Caco-2 (cell line): ENCODE measurements around the gene SCFD2. TPM values are rescaled to one million over a fixed set of nuclear protein-coding genes. Genes with fewer than 3 reads are reported as not detected.

ENCODE experiments used
- BruUV-seq: library from RNA; stranded (reverse); fragments of 400-500 nt; replicated peaks from 2 replicates; lab custom pipeline; 2021; lab: Mats Ljungman, UMichigan
- CTCF ChIA-PET: fragments of 300-600 bp; sonication (Branson Sonifier 250); formaldehyde crosslinking; loops from one replicate; lab custom pipeline; 2022; ENCODE audit warnings: antibody characterized with exemption; lab: Charles Lee
- POLR2A ChIA-PET: fragments of 300-600 bp; sonication (Branson Sonifier 250); formaldehyde crosslinking; loops from one replicate; lab custom pipeline; 2022; ENCODE audit warnings: antibody characterized with exemption; lab: Charles Lee
- DNase-seq, 2 experiments: peaks; one replicate each; pipeline versions ENCODE4 v3.0.0 to v3.0.0-alpha.2; 2020 to 2022
- H3K27me3 ChIP-seq: replicated peaks from 2 replicates; pipeline ENCODE4 v1.6.0; 2011; ENCODE audit warnings: low read length; ENCODE audit not compliant: control insufficient read depth, insufficient read depth
- H3K36me3 ChIP-seq: 2 replicates; pipeline ENCODE4 v1.5.1; 2011; ENCODE audit warnings: low read length; ENCODE audit not compliant: control insufficient read depth, insufficient read depth
- H3K4me1 ChIP-seq: fragments of 250-450 bp; sonication (Bioruptor Pico); 2 replicates; pipeline ENCODE4 v1.5.1; 2020; ENCODE audit warnings: mild to moderate bottlenecking
- H3K4me3 ChIP-seq: 2 replicates; pipeline ENCODE4 v1.5.1; 2011; ENCODE audit warnings: low read depth, mild to moderate bottlenecking, control low read depth, low read length
- H3K9me3 ChIP-seq: fragments of 250-450 bp; sonication (Bioruptor Pico); 2 replicates; pipeline ENCODE4 v1.5.1; 2020; ENCODE audit warnings: mild to moderate bottlenecking, moderate library complexity
- H3K27ac Mint-ChIP-seq: one replicate; pipeline ENCODE4 v1.8.0; 2022; ENCODE audit warnings: mixed read lengths; ENCODE audit not compliant: unreplicated experiment
- H3K27me3 Mint-ChIP-seq: one replicate; pipeline ENCODE4 v1.8.0; 2022; ENCODE audit warnings: mixed read lengths; ENCODE audit not compliant: insufficient read depth, unreplicated experiment
- H3K36me3 Mint-ChIP-seq: one replicate; pipeline ENCODE4 v1.8.0; 2022; ENCODE audit warnings: mild to moderate bottlenecking, mixed read lengths; ENCODE audit not compliant: insufficient read depth, unreplicated experiment
- H3K4me1 Mint-ChIP-seq: one replicate; pipeline ENCODE4 v1.8.0; 2022; ENCODE audit warnings: low read depth, mixed read lengths; ENCODE audit not compliant: unreplicated experiment
- H3K4me3 Mint-ChIP-seq: one replicate; pipeline ENCODE4 v1.8.0; 2022; ENCODE audit warnings: mild to moderate bottlenecking, moderate library complexity, mixed read lengths; ENCODE audit not compliant: unreplicated experiment
- H3K9me3 Mint-ChIP-seq: one replicate; pipeline ENCODE4 v1.8.0; 2022; ENCODE audit warnings: mixed read lengths; ENCODE audit not compliant: unreplicated experiment
- CTCF ChIP-seq, 2 experiments: fragments of 200-600 bp in 1 of 2; IDR thresholded peaks; 1 replicate in 1 of 2; 2 replicates in 1 of 2; pipeline versions ENCODE4 v1.5.1 to v1.8.0; 2011 to 2022; ENCODE audit warnings: antibody characterized with exemption in 1 of 2, control low read depth in 1 of 2, inconsistent platforms in 1 of 2, low read depth in 1 of 2, low read length in 1 of 2, mild to moderate bottlenecking in 1 of 2, moderate library complexity in 1 of 2; ENCODE audit not compliant: insufficient read depth in 1 of 2, severe bottlenecking in 1 of 2, unreplicated experiment in 1 of 2
- intact Hi-C: fragments of 100-400 bp; cut with micrococcal nuclease; formaldehyde crosslinking; loops from one replicate; pipeline ENCODE4 v1.10.0; 2022; ENCODE audit not compliant: unreplicated experiment
- total RNA-seq: library from RNA; stranded (reverse); gene quantifications from 2 replicates; pipeline ENCODE4 v1.2.3, GENCODE V29; 2022

Gene SCFD2
- total RNA-seq, 1 experiment from 2014 or later, result 12.2 TPM

- POLR2A ChIA-PET, result interaction anchor here (0.9 to 1.3 kb wide), 2 partner anchors 20 to 29 kb away, joined by 3 to 4 read pairs; no protein-coding TSS in a partner anchor
- intact Hi-C loops, result no loop called here
Observed at GRCh38 chr4:52883183-52883621, 482.7 kb downstream of the SCFD2 start.

GRCh38 chr4:52880994-52881393, 484.9 kb downstream of the SCFD2 start:
- Histone ChIP-seq H3K27me3 (no peaks in the 10 kb centered on the region), H3K4me3 (no peak overlapping the region), H3K36me3 (no peaks in the 10 kb centered on the region), H3K4me1 (peaks cover 18% of the 10 kb centered on the region), H3K9me3 (no peaks in the 10 kb centered on the region)
- H3K4me1 Mint-ChIP-seq, result peaks cover 23% of the 10 kb centered on the region
- peaks cover 7% of the 10 kb centered on the region for H3K36me3 Mint-ChIP-seq
- H3K27ac Mint-ChIP-seq, result no peak overlapping the region
- TF ChIP-seq CTCF (IDR thresholded peaks at IDR 0.05; ENCODE audit: insufficient read depth in 1 of 2, low read depth in 1 of 2, low read length in 1 of 2, severe bottlenecking in 1 of 2, unreplicated experiment in 1 of 2), result no peak
- BruUV-seq, result no TSS peak
- ChIA-PET POLR2A (no interaction called here), CTCF (no interaction called here)
- H3K9me3 Mint-ChIP-seq, result peaks cover 15% of the 10 kb centered on the region
- no peak for DNase-seq
- no peaks in the 10 kb centered on the region for H3K27me3 Mint-ChIP-seq
- intact Hi-C loops, result no loop called here
- H3K4me3 Mint-ChIP-seq, result no peak overlapping the region

More at GRCh38 chr4:52883183-52883621, 482.7 kb downstream of the SCFD2 start:
- no peaks in the 10 kb centered on the region for H3K27me3 ChIP-seq
- CTCF ChIA-PET, result no interaction called here
- peaks cover 13% of the 10 kb centered on the region for H3K36me3 Mint-ChIP-seq
- H3K36me3 ChIP-seq, result no peaks in the 10 kb centered on the region
- no peak overlapping the region for H3K4me3 ChIP-seq
- peak; percentile 41 to 60 for DNase-seq
- H3K9me3 Mint-ChIP-seq, result peaks cover 21% of the 10 kb centered on the region
- no TSS peak for BruUV-seq
- no peak overlapping the region for H3K27ac Mint-ChIP-seq
- H3K4me3 Mint-ChIP-seq, result no peak overlapping the region
- H3K9me3 ChIP-seq, result peaks cover 5% of the 10 kb centered on the region
- no peak for TF ChIP-seq CTCF (IDR thresholded peaks at IDR 0.05; ENCODE audit: insufficient read depth in 1 of 2, low read depth in 1 of 2, low read length in 1 of 2, severe bottlenecking in 1 of 2, unreplicated experiment in 1 of 2)
- no peaks in the 10 kb centered on the region for H3K27me3 Mint-ChIP-seq
- H3K4me1 ChIP-seq, result peaks cover 18% of the 10 kb centered on the region
- peaks cover 23% of the 10 kb centered on the region for H3K4me1 Mint-ChIP-seq

- no peak overlapping the region for H3K27ac Mint-ChIP-seq
- POLR2A ChIA-PET, result no interaction called here
Observed at GRCh38 chr4:52879471-52879870, 486.4 kb downstream of the SCFD2 start.

More at GRCh38 chr4:52879471-52879870, 486.4 kb downstream of the SCFD2 start:
- peaks cover 18% of the 10 kb centered on the region for H3K4me1 ChIP-seq
- BruUV-seq, result no TSS peak
- Mint-ChIP-seq H3K27me3 (no peaks in the 10 kb centered on the region), H3K4me1 (peaks cover 21% of the 10 kb centered on the region), H3K36me3 (no peaks in the 10 kb centered on the region), H3K4me3 (no peak overlapping the region), H3K9me3 (peaks cover 11% of the 10 kb centered on the region)
- no peaks in the 10 kb centered on the region for H3K36me3 ChIP-seq
- DNase-seq, result no peak
- H3K4me3 ChIP-seq, result no peak overlapping the region
- H3K27me3 ChIP-seq, result no peaks in the 10 kb centered on the region
- CTCF ChIA-PET, result no interaction called here
- intact Hi-C loops, result loop anchor here (10.0 kb wide), 1 partner anchor 335 kb away; no protein-coding TSS in a partner anchor
- H3K9me3 ChIP-seq, result no peaks in the 10 kb centered on the region
- TF ChIP-seq CTCF (IDR thresholded peaks at IDR 0.05; ENCODE audit: insufficient read depth in 1 of 2, low read depth in 1 of 2, low read length in 1 of 2, severe bottlenecking in 1 of 2, unreplicated experiment in 1 of 2), result no peak
